Measurements from ENCODE around the gene MYF5.

DNA sequence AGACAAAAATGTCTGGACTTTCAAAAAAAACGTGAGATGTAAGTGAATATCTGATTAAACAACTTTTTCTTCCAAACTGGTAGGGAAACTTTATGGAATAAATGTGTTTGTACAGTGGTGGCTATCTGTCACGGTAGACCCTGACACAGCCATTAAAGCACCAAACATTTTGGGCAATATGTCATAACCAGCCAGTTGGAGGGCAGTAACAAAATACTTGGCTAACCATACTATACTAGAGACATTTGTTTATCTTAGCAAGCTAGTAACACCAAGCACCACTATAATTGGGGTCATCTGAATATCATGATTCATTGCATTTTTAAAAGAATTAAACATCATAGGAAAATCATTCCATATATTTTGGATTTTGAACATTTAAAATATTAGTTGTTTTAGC, 15.3 kb upstream of the MYF5 start:
- no peak for TF ChIP-seq PATZ1 (CRISPR knock-in tag; IDR thresholded peaks at IDR 0.05; ENCODE audit: borderline replicate concordance)
- TF ChIP-seq ARNTL (CRISPR knock-in tag; IDR thresholded peaks at IDR 0.05; ENCODE audit: borderline replicate concordance, low read depth): no peak
- no peak for TF ChIP-seq ZFP3 (CRISPR knock-in tag; IDR thresholded peaks at IDR 0.05)
- no peak for TF ChIP-seq ZFP30 (CRISPR knock-in tag; IDR thresholded peaks at IDR 0.05)
- TF ChIP-seq RARB (CRISPR knock-in tag; IDR thresholded peaks at IDR 0.05): no peak
